MG63 (cell line): ENCODE data around the gene KRT37. TPM values are rescaled to one million over a fixed set of nuclear protein-coding genes. Genes with fewer than 3 reads are reported as not detected.
A peak's percentile ranks its signal among the peaks of the same experiment; 100 is the strongest.

Experiments
- DNase-seq: peaks from one replicate; pipeline ENCODE4 v3.0.0-alpha.2; 2020
- H3K27me3 ChIP-seq: fragments of 250-450 bp; sonication (Bioruptor Pico); 2 replicates; pipeline ENCODE4 v1.5.1; 2020; ENCODE audit warnings: mild to moderate bottlenecking, moderate library complexity
- H3K36me3 ChIP-seq: fragments of 250-450 bp; sonication (Bioruptor Pico); 2 replicates; pipeline ENCODE4 v1.5.1; 2020; ENCODE audit warnings: mild to moderate bottlenecking, moderate library complexity
- H3K4me3 ChIP-seq: fragments of 250-450 bp; sonication (Bioruptor Pico); 2 replicates; pipeline ENCODE4 v1.5.1; 2020; ENCODE audit warnings: mild to moderate bottlenecking, moderate library complexity
- H3K9me3 ChIP-seq: fragments of 250-450 bp; sonication (Bioruptor Pico); 2 replicates; pipeline ENCODE4 v1.5.1; 2020; ENCODE audit warnings: mild to moderate bottlenecking, moderate library complexity
- total RNA-seq: library from RNA; depleted of rRNA; stranded (reverse); fragments of >200 nt; shearing (Covaris generic); gene quantifications from 2 replicates; pipeline ENCODE4 v1.2.3, GENCODE V29; 2014; ENCODE audit warnings: low replicate concordance; rRNA removed

KRT37 gene
- not detected in 2 replicates for total RNA-seq

GRCh38 chr17:41424111-41424635 is at the start of gene KRT37:
Gene KRT37, minus strand, starts transcription at chr17:41424585. Its CDS starts 62 bp downstream, at chr17:41424523.
- H3K9me3 ChIP-seq = no peaks in the 10 kb centered on the region; the same call in 1 of the 2 replicates
- H3K27me3 ChIP-seq = no peaks in the 10 kb centered on the region
- no peak for DNase-seq
- H3K4me3 ChIP-seq = no peak within 1 kb of the TSS
- no peaks in the 10 kb centered on the region for H3K36me3 ChIP-seq

GRCh38 chr17:41468346-41468745 is 44.0 kb upstream of the KRT37 start:
- Histone ChIP-seq H3K4me3 (no peak overlapping the region), H3K27me3 (no peaks in the 10 kb centered on the region), H3K9me3 (peaks cover 27% of the 10 kb centered on the region), H3K36me3 (no peaks in the 10 kb centered on the region)
- DNase-seq = no peak

GRCh38 chr17:41467561-41467960 is 43.2 kb upstream of the KRT37 start:
- Histone ChIP-seq H3K9me3 (peaks cover 27% of the 10 kb centered on the region), H3K4me3 (no peak overlapping the region), H3K36me3 (no peaks in the 10 kb centered on the region; the same call in 1 of the 2 replicates), H3K27me3 (no peaks in the 10 kb centered on the region)
- DNase-seq = no peak

GRCh38 chr17:41466988-41467387 is 42.6 kb upstream of the KRT37 start, which contains the start of gene KRT32:
Gene KRT32, minus strand, starts transcription at chr17:41467386. Its CDS starts 61 bp downstream, at chr17:41467325.
- H3K4me3 ChIP-seq = no peak within 1 kb of the TSS
- H3K9me3 ChIP-seq = peaks cover 23% of the 10 kb centered on the region
- DNase-seq = no peak
- no peaks in the 10 kb centered on the region for H3K27me3 ChIP-seq
- no peaks in the 10 kb centered on the region; the same call in 1 of the 2 replicates for H3K36me3 ChIP-seq

- H3K36me3 ChIP-seq = no peaks in the 10 kb centered on the region; the same call in 1 of the 2 replicates
- peak; percentile 97 for DNase-seq
- H3K27me3 ChIP-seq = no peaks in the 10 kb centered on the region
- H3K4me3 ChIP-seq = no peak overlapping the region
- H3K9me3 ChIP-seq = peaks cover 11% of the 10 kb centered on the region
These were observed 40.3 kb upstream of the KRT37 start for GRCh38 chr17:41464682-41465081.

GRCh38 chr17:41464173-41464572 is 39.8 kb upstream of the KRT37 start:
- no peak for DNase-seq
- Histone ChIP-seq H3K9me3 (peaks cover 6% of the 10 kb centered on the region), H3K36me3 (no peaks in the 10 kb centered on the region; the same call in 1 of the 2 replicates), H3K4me3 (no peak overlapping the region), H3K27me3 (no peaks in the 10 kb centered on the region)

GRCh38 chr17:41463746-41464145 is 39.4 kb upstream of the KRT37 start:
- Histone ChIP-seq H3K27me3 (no peaks in the 10 kb centered on the region), H3K36me3 (no peaks in the 10 kb centered on the region; the same call in 1 of the 2 replicates), H3K9me3 (peaks cover 6% of the 10 kb centered on the region), H3K4me3 (no peak overlapping the region)
- DNase-seq = no peak

GRCh38 chr17:41462705-41463104 is 38.3 kb upstream of the KRT37 start:
- Histone ChIP-seq H3K9me3 (peaks cover under 1% of the 10 kb centered on the region; the same call in 1 of the 2 replicates), H3K36me3 (no peaks in the 10 kb centered on the region; the same call in 1 of the 2 replicates), H3K27me3 (no peaks in the 10 kb centered on the region), H3K4me3 (no peak overlapping the region)
- DNase-seq = no peak

GRCh38 chr17:41457676-41458075 is 33.3 kb upstream of the KRT37 start:
- no peaks in the 10 kb centered on the region for H3K27me3 ChIP-seq
- H3K36me3 ChIP-seq = no peaks in the 10 kb centered on the region; the same call in 1 of the 2 replicates
- no peak for DNase-seq
- no peak overlapping the region for H3K4me3 ChIP-seq
- H3K9me3 ChIP-seq = no peaks in the 10 kb centered on the region

- no peaks in the 10 kb centered on the region for H3K27me3 ChIP-seq
- peak; percentile 64 for DNase-seq
- no peaks in the 10 kb centered on the region for H3K36me3 ChIP-seq
- H3K4me3 ChIP-seq = no peak overlapping the region
- peaks cover 5% of the 10 kb centered on the region; the same call in 1 of the 2 replicates for H3K9me3 ChIP-seq
These were observed 31.8 kb upstream of the KRT37 start for GRCh38 chr17:41456204-41456603.

- DNase-seq = peak; percentile 71
- H3K4me3 ChIP-seq = no peak overlapping the region
- H3K9me3 ChIP-seq = peaks cover 5% of the 10 kb centered on the region; the same call in 1 of the 2 replicates
- H3K36me3 ChIP-seq = no peaks in the 10 kb centered on the region
- no peaks in the 10 kb centered on the region for H3K27me3 ChIP-seq
These were observed 30.9 kb upstream of the KRT37 start for GRCh38 chr17:41455236-41455635.

GRCh38 chr17:41453066-41453465 is 28.7 kb upstream of the KRT37 start:
- Histone ChIP-seq H3K9me3 (peaks cover 5% of the 10 kb centered on the region; the same call in 1 of the 2 replicates), H3K4me3 (no peak overlapping the region), H3K27me3 (no peaks in the 10 kb centered on the region), H3K36me3 (no peaks in the 10 kb centered on the region)
- DNase-seq = no peak

GRCh38 chr17:41452281-41452680 is 27.9 kb upstream of the KRT37 start:
- H3K27me3 ChIP-seq = no peaks in the 10 kb centered on the region
- no peaks in the 10 kb centered on the region for H3K36me3 ChIP-seq
- DNase-seq = no peak
- H3K9me3 ChIP-seq = peaks cover 5% of the 10 kb centered on the region; the same call in 1 of the 2 replicates
- H3K4me3 ChIP-seq = no peak overlapping the region

GRCh38 chr17:41451154-41451728 is 26.9 kb upstream of the KRT37 start:
- no peak for DNase-seq
- peaks cover 5% of the 10 kb centered on the region; the same call in 1 of the 2 replicates for H3K9me3 ChIP-seq

GRCh38 chr17:41449008-41449407 is 24.6 kb upstream of the KRT37 start:
- Histone ChIP-seq H3K36me3 (no peaks in the 10 kb centered on the region), H3K4me3 (no peak overlapping the region), H3K27me3 (no peaks in the 10 kb centered on the region), H3K9me3 (peaks cover 5% of the 10 kb centered on the region; the same call in 1 of the 2 replicates)
- DNase-seq = no peak

More at GRCh38 chr17:41451154-41451728, 26.9 kb upstream of the KRT37 start:
- Histone ChIP-seq H3K4me3 (no peak overlapping the region), H3K36me3 (no peaks in the 10 kb centered on the region), H3K27me3 (no peaks in the 10 kb centered on the region)

GRCh38 chr17:41448506-41448905 is 24.1 kb upstream of the KRT37 start:
- Histone ChIP-seq H3K9me3 (peaks cover 5% of the 10 kb centered on the region; the same call in 1 of the 2 replicates), H3K27me3 (no peaks in the 10 kb centered on the region), H3K36me3 (no peaks in the 10 kb centered on the region), H3K4me3 (no peak overlapping the region)
- no peak for DNase-seq

GRCh38 chr17:41446806-41447205 is 22.4 kb upstream of the KRT37 start:
- peaks cover 4% of the 10 kb centered on the region; the same call in 1 of the 2 replicates for H3K9me3 ChIP-seq
- no peaks in the 10 kb centered on the region for H3K36me3 ChIP-seq
- no peak for DNase-seq
- no peak overlapping the region for H3K4me3 ChIP-seq
- no peaks in the 10 kb centered on the region for H3K27me3 ChIP-seq

GRCh38 chr17:41444640-41445039 is 20.3 kb upstream of the KRT37 start:
- Histone ChIP-seq H3K27me3 (no peaks in the 10 kb centered on the region), H3K36me3 (no peaks in the 10 kb centered on the region), H3K4me3 (no peak overlapping the region), H3K9me3 (peaks cover 2% of the 10 kb centered on the region; the same call in 1 of the 2 replicates)
- no peak for DNase-seq
